Nucleus accumbens (tissue), 56 donors: Measurements from ENCODE around the gene SASH3.
A peak's percentile ranks its signal among the peaks of the same experiment; 100 is the strongest.

Experiments
- DNase-seq, 56 donors: peaks; one replicate each; lab custom pipeline; 2025; lab: John Stamatoyannopoulos, UW

SASH3 gene

GRCh38 chrX:129755779-129756650, 23.7 kb upstream of the SASH3 start:
- DNase-seq = no peak

GRCh38 chrX:129759576-129760061, 20.1 kb upstream of the SASH3 start:
- DNase-seq = peak in 49 of 56 donors; percentile 1 to 76 (median 31)

- DNase-seq = peak in 1 of 56 donors; percentile 20
These were observed 19.6 kb upstream of the SASH3 start for GRCh38 chrX:129760155-129760554.

- DNase-seq = no peak
These were observed 18.8 kb upstream of the SASH3 start for GRCh38 chrX:129760981-129761380.

GRCh38 chrX:129761596-129761995, 18.2 kb upstream of the SASH3 start:
- no peak for DNase-seq

GRCh38 chrX:129762448-129762847, 17.3 kb upstream of the SASH3 start:
- DNase-seq = no peak

- DNase-seq = no peak
These were observed 16.1 kb upstream of the SASH3 start for GRCh38 chrX:129763666-129764065.

- no peak for DNase-seq
These were observed 11.6 kb upstream of the SASH3 start for GRCh38 chrX:129768186-129768585.

GRCh38 chrX:129768586-129769466, 10.9 kb upstream of the SASH3 start:
- no peak for DNase-seq

- no peak for DNase-seq
These were observed 10.1 kb upstream of the SASH3 start for GRCh38 chrX:129769467-129770154.

- no peak for DNase-seq
These were observed 8.3 kb upstream of the SASH3 start for GRCh38 chrX:129771266-129771995.

GRCh38 chrX:129772796-129773431, 6.8 kb upstream of the SASH3 start:
- DNase-seq = peak in 26 of 56 donors; percentile 0 to 40 (median 9)

- DNase-seq = no peak
These were observed 5.9 kb upstream of the SASH3 start for GRCh38 chrX:129773649-129774458.

- peak in 3 of 56 donors; percentile 1 to 17 (median 5) for DNase-seq
These were observed 2.3 kb upstream of the SASH3 start for GRCh38 chrX:129777218-129778030.

GRCh38 chrX:129779086-129779672, 570 bp upstream of the SASH3 start:
- DNase-seq = no peak

GRCh38 chrX:129780441-129781105, 824 bp downstream of the SASH3 start:
- peak in 1 of 56 donors; percentile 1 for DNase-seq
